Measurements from ENCODE around the gene SUSD4. TPM values are rescaled to one million over a fixed set of nuclear protein-coding genes. Genes with fewer than 3 reads are reported as not detected.

Gene SUSD4
- total and polyA plus RNA-seq, 2 donors (not counting 3 experiments of a cell fraction or from before 2014, with no cell fraction given), result not detected

DNA sequence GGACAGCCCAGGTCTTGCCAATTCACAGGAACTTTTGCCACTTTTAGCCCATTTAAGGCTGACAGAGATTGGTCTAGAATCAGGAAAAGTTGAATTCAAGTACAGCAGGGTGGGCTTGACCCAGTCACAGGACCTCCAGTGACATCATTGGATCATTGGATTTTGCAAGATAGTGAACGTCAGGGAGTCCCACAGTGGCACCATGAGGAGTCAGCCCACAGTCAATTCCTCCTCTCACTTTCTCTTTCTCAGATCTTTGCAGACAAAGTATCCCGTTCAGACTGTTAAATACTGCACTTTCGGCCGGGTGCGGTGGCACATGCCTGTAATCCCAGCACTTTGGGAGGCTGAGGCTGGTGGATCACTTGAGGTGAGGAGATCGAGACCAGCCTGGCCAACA is 163.1 kb downstream of the SUSD4 start:
- Histone ChIP-seq H3K4me1 (ENCODE audit: control insufficient read depth, extremely low read depth, insufficient read depth, low read length) (no peaks in the 10 kb centered on the region), H3K9ac (replicated peaks; ENCODE audit: extremely low read depth, insufficient read depth, low read length) (no peak overlapping the region), H3K4me2 (ENCODE audit: insufficient read depth, low read length) (no peak overlapping the region), H4K20me1 (replicated peaks; ENCODE audit: control insufficient read depth, extremely low read depth, insufficient read depth, low read length) (no peaks in the 10 kb centered on the region), H3K27me3 (ENCODE audit: control insufficient read depth in 2 of 2, insufficient read depth in 2 of 2, low read length in 2 of 2) (no peaks in the 10 kb centered on the region), H3K9me1 (replicated peaks; ENCODE audit: control insufficient read depth, extremely low read depth, insufficient read depth, low read length) (no peaks in the 10 kb centered on the region), H2AFZ (ENCODE audit: low read depth, low read length) (no peak overlapping the region), H3K27ac (ENCODE audit: insufficient read depth, low read depth, low read length) (no peak overlapping the region), H3K4me3 (replicated peaks in 1 of 3; ENCODE audit: insufficient read depth in 1 of 3, low read depth in 1 of 3, low read length in 3 of 3) (no peak overlapping the region), H3K36me3 (ENCODE audit: control insufficient read depth in 2 of 2, extremely low read depth in 1 of 2, insufficient read depth in 2 of 2, low read length in 2 of 2) (no peaks in the 10 kb centered on the region), H3K79me2 (ENCODE audit: control insufficient read depth, insufficient read depth, low read length) (no peaks in the 10 kb centered on the region), H3K9me3 (replicated peaks; ENCODE audit: control insufficient read depth, insufficient read depth, low read length) (no peaks in the 10 kb centered on the region)
- TF ChIP-seq POLR2AphosphoS5 (IDR thresholded peaks at IDR 0.05; ENCODE audit: insufficient read depth, low read depth, low read length), result no peak
- TF ChIP-seq JUN (IDR thresholded peaks at IDR 0.05; ENCODE audit: borderline replicate concordance, insufficient read depth, insufficient read length, low read depth), result no peak
- no peak for TF ChIP-seq CTCF (IDR thresholded peaks at IDR 0.05; ENCODE audit: extremely low read depth in 1 of 2, insufficient read depth in 1 of 2, low read depth in 1 of 2, low read length in 2 of 2)
- TF ChIP-seq, protein P1, sequence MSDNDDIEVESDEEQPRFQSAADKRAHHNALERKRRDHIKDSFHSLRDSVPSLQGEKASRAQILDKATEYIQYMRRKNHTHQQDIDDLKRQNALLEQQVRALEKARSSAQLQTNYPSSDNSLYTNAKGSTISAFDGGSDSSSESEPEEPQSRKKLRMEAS (IDR thresholded peaks at IDR 0.05; ENCODE audit: insufficient read depth, insufficient read length), result no peak
- TF ChIP-seq POLR2A (IDR thresholded peaks at IDR 0.05; ENCODE audit: low read depth, low read length), result no peak
- BruUV-seq (replicated peaks), result no TSS peak
- intact Hi-C loops (cut with micrococcal nuclease) (no loop called here), dilution Hi-C loops (cut with MboI; ENCODE audit: extremely low pct_ligation_motif_present, low sequenced_read_pairs) (no loop called here)
- POLR2A ChIA-PET, result no interaction called here
- CTCF ChIA-PET, result no interaction called here
- FAIRE-seq (no peak), DNase-seq (ENCODE audit: low read depth, low spot score) (no peak)

DNA sequence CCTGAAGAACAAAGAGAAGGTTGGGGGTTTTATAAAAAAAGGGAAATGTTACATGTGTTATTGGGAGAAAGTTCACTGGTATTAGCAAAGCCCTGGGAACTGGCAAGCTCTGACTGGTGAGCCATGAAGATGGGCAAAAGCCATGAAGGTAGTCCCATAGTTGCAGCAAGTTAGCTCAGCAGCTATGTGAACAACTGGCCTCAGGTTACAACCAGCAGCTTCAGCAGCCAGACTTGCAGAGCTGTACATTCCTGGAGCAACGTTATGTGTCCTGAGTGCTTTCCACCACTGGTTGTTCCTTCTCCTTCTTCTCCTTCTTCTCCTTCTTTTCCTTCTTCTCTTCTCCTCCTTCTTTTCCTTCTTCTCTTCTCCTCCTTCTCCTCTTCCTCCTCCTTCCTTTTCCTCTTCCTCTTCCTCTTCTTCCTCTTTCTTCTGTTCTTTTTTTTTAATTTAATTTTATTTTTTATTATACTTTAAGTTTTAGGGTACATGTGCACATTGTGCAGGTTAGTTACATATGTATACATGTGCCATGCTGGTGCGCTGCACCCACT is 164.8 kb downstream of the SUSD4 start:
- intact Hi-C loops (cut with micrococcal nuclease), result no loop called here
- H3K36me3 ChIP-seq (ENCODE audit: control insufficient read depth in 2 of 2, extremely low read depth in 1 of 2, insufficient read depth in 2 of 2, low read length in 2 of 2), result no peaks in the 10 kb centered on the region
- FAIRE-seq, result no peak

More for the DNA sequence above, 164.8 kb downstream of the SUSD4 start:
- no peak overlapping the region for H3K4me2 ChIP-seq (ENCODE audit: insufficient read depth, low read length)
- DNase-seq (ENCODE audit: low read depth, low spot score), result no peak
- H3K9me3 ChIP-seq (replicated peaks; ENCODE audit: control insufficient read depth, insufficient read depth, low read length), result no peaks in the 10 kb centered on the region
- no peaks in the 10 kb centered on the region for H3K9me1 ChIP-seq (replicated peaks; ENCODE audit: control insufficient read depth, extremely low read depth, insufficient read depth, low read length)
- H3K79me2 ChIP-seq (ENCODE audit: control insufficient read depth, insufficient read depth, low read length), result no peaks in the 10 kb centered on the region
- no peaks in the 10 kb centered on the region for H3K27me3 ChIP-seq (ENCODE audit: control insufficient read depth in 2 of 2, insufficient read depth in 2 of 2, low read length in 2 of 2)
- H3K27ac ChIP-seq (ENCODE audit: insufficient read depth, low read depth, low read length), result no peak overlapping the region
- no peak for TF ChIP-seq MYC (IDR thresholded peaks at IDR 0.05; ENCODE audit: low read depth, low read length)
- TF ChIP-seq GATA2 (IDR thresholded peaks at IDR 0.05; ENCODE audit: insufficient read depth, insufficient read length, low read depth, low read length), result no peak
- TF ChIP-seq, protein P1 (IDR thresholded peaks at IDR 0.05; ENCODE audit: insufficient read depth, insufficient read length), result no peak
- TF ChIP-seq EZH2 (IDR thresholded peaks at IDR 0.05; ENCODE audit: borderline replicate concordance, low read depth, low read length, severe bottlenecking), result no peak
- H3K4me3 ChIP-seq (replicated peaks in 1 of 3; ENCODE audit: insufficient read depth in 1 of 3, low read depth in 1 of 3, low read length in 3 of 3), result no peak overlapping the region
- BruUV-seq (replicated peaks), result no TSS peak
- no peak overlapping the region for H3K9ac ChIP-seq (replicated peaks; ENCODE audit: extremely low read depth, insufficient read depth, low read length)
- no peaks in the 10 kb centered on the region for H3K4me1 ChIP-seq (ENCODE audit: control insufficient read depth, extremely low read depth, insufficient read depth, low read length)
- no peak overlapping the region for H2AFZ ChIP-seq (ENCODE audit: low read depth, low read length)
- H4K20me1 ChIP-seq (replicated peaks; ENCODE audit: control insufficient read depth, extremely low read depth, insufficient read depth, low read length), result no peaks in the 10 kb centered on the region
- dilution Hi-C loops (cut with MboI; ENCODE audit: extremely low pct_ligation_motif_present, low sequenced_read_pairs), result no loop called here
- ChIA-PET CTCF (no interaction called here), POLR2A (no interaction called here)
